ENCODE data around the gene SHISA8.
"Not testable (repeated sequence)": the region's sequence is repeated elsewhere in the genome, so short reads cannot be mapped to it uniquely, and the experiment has no call there.

The SHISA8 gene

DNA sequence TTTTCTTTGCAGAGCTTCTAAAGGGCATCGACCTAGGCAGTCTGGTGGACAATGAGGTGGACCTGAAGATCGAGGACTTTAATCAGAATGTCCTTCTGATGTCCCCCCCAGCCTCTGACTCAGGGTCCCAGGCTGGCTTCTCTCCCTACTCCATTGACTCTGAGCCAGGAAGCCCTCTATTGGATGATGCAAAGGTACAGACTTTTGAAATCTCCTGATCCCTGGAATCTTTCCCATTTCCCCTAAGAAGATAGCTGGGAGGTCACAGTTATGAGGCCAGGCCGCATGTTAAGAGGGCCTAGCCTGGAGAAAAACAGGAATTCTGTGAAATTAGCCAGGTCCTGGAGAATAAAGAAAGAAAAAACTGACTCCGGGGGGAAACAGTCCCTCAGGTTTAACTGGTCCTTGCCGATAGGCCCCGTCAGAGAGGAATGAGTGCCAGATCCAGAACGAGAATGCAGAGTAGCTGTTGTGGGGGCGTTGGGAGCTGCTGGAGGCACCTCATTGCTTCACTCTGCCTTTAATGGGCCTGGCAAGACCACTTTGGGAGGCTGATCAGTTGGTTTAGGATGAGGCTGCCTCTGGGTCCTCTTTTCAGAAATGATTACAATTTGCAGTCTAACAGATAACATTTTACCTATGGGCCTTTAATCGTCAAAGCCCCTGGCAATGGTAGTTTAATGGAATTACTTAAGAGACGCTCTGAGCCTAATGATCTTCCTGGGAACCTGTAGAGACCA lies 39.2 kb downstream of the SHISA8 start:
- Mint-ChIP-seq H3K36me3 (ENCODE audit: low read depth) (peaks cover 95% of the 10 kb centered on the region), H3K27me3 (no peaks in the 10 kb centered on the region), H3K27ac (peak overlapping the region; percentile 92), H3K9me3 (no peaks in the 10 kb centered on the region), H3K4me1 (ENCODE audit: low read depth) (peaks cover 84% of the 10 kb centered on the region), H3K4me3 (peak overlapping the region; percentile 71)
- no peak for DNase-seq

- peak overlapping the region; percentile 71 for H3K4me3 Mint-ChIP-seq
- H3K9me3 Mint-ChIP-seq, result no peaks in the 10 kb centered on the region
- H3K36me3 Mint-ChIP-seq (ENCODE audit: low read depth), result peaks cover 94% of the 10 kb centered on the region
- peak overlapping the region; percentile 94 for H3K27ac Mint-ChIP-seq
- H3K27me3 Mint-ChIP-seq, result no peaks in the 10 kb centered on the region
- peaks cover 82% of the 10 kb centered on the region for H3K4me1 Mint-ChIP-seq (ENCODE audit: low read depth)
- no peak for DNase-seq
Observed at GRCh38 chr22:41874090-41874489, 40.8 kb downstream of the SHISA8 start.

- no peaks in the 10 kb centered on the region for H3K27me3 Mint-ChIP-seq
- no peaks in the 10 kb centered on the region for H3K9me3 Mint-ChIP-seq
- H3K27ac Mint-ChIP-seq, result peak overlapping the region; percentile 94
- peaks cover 94% of the 10 kb centered on the region for H3K36me3 Mint-ChIP-seq (ENCODE audit: low read depth)
- H3K4me1 Mint-ChIP-seq (ENCODE audit: low read depth), result peaks cover 75% of the 10 kb centered on the region
- peak; percentile 57 for DNase-seq
- peak overlapping the region; percentile 71 for H3K4me3 Mint-ChIP-seq
Observed at GRCh38 chr22:41873391-41873790, 41.5 kb downstream of the SHISA8 start.

- Mint-ChIP-seq H3K27me3 (no peaks in the 10 kb centered on the region), H3K4me3 (no peak overlapping the region), H3K36me3 (ENCODE audit: low read depth) (peaks cover 95% of the 10 kb centered on the region), H3K4me1 (ENCODE audit: low read depth) (peaks cover 64% of the 10 kb centered on the region), H3K9me3 (no peaks in the 10 kb centered on the region), H3K27ac (peak overlapping the region; percentile 94)
- DNase-seq, result no peak
Observed at GRCh38 chr22:41870786-41871185, 44.1 kb downstream of the SHISA8 start.

- not testable (repeated sequence) for H3K27ac Mint-ChIP-seq, DNase-seq, H3K27me3 Mint-ChIP-seq, H3K9me3 Mint-ChIP-seq, H3K4me3 Mint-ChIP-seq
- Mint-ChIP-seq H3K4me1 (ENCODE audit: low read depth) (peaks cover 64% of the 10 kb centered on the region), H3K36me3 (ENCODE audit: low read depth) (peaks cover 95% of the 10 kb centered on the region)
Observed at GRCh38 chr22:41870081-41870480, 44.8 kb downstream of the SHISA8 start.

DNA sequence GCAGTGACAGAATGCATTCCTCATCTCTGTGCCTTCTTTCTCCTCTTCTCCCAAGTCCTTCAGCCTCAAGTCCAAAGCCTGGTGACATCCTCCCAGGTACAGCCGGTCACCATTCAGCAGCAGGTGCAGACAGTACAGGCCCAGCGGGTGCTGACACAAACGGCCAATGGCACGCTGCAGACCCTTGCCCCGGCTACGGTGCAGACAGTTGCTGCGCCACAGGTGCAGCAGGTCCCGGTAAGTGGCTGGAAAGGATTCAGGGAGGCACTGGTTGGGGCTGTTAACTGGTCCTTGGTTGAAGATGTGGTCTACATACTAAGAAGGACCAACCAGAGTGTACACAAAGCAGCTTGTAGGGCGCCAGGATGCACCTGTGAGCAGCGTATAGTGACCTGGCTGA lies 46.3 kb downstream of the SHISA8 start:
- H3K27ac Mint-ChIP-seq, result no peak overlapping the region
- no peaks in the 10 kb centered on the region for H3K9me3 Mint-ChIP-seq
- no peak overlapping the region for H3K4me3 Mint-ChIP-seq
- no peaks in the 10 kb centered on the region for H3K27me3 Mint-ChIP-seq
- H3K4me1 Mint-ChIP-seq (ENCODE audit: low read depth), result peaks cover 57% of the 10 kb centered on the region
- no peak for DNase-seq
- peaks cover 83% of the 10 kb centered on the region for H3K36me3 Mint-ChIP-seq (ENCODE audit: low read depth)

DNA sequence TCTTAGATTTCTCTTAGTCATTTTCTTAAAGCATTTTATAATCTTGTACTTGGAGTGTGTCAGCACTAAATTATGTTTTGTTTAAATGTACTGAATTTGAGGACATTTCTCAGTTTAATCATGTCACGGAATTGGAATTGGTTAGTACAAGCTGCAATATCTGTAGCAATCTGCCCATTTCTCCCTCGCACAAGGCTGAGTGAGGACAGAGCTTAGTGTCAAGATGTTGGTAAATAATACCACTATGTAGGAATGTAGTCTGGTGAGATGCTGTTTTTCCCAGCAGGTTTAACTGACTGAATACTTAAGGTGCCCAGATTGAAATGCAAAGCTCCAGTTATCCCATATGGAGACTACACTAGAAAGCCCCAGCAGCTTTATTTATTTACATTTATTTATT lies 51.4 kb downstream of the SHISA8 start:
- H3K4me1 Mint-ChIP-seq (ENCODE audit: low read depth), result peaks cover 74% of the 10 kb centered on the region
- H3K27ac Mint-ChIP-seq, result peak overlapping the region; percentile 99
- DNase-seq, result no peak
- no peaks in the 10 kb centered on the region for H3K9me3 Mint-ChIP-seq
- no peaks in the 10 kb centered on the region for H3K27me3 Mint-ChIP-seq
- H3K36me3 Mint-ChIP-seq (ENCODE audit: low read depth), result peaks cover 49% of the 10 kb centered on the region
- peak overlapping the region; percentile 76 for H3K4me3 Mint-ChIP-seq

GRCh38 chr22:41862530-41863266 lies 52.2 kb downstream of the SHISA8 start:
- Mint-ChIP-seq H3K27me3 (no peaks in the 10 kb centered on the region), H3K4me3 (peak overlapping the region; percentile 76), H3K4me1 (ENCODE audit: low read depth) (peaks cover 81% of the 10 kb centered on the region), H3K27ac (peak overlapping the region; percentile 99), H3K9me3 (no peaks in the 10 kb centered on the region), H3K36me3 (ENCODE audit: low read depth) (peaks cover 47% of the 10 kb centered on the region)
- DNase-seq, result peak; percentile 79

DNA sequence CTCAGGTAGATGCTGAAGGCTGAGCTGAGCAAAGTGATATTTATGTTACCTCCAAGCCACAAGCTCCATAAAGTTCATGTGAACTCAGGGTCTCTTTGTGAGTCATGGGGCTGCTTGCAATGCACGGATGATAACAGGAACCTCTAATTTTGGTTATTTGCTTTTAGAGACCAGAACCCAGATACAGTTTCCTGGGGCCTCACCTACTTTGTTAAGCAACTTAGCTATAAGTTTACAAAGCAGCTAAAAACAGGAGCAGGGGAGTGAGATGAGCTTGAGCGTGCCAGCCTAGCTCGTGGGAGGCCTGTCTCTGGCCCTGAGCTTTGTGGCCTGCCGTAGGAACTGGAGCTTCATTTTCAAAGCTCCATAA lies 52.7 kb downstream of the SHISA8 start:
- DNase-seq, result no peak
- peaks cover 85% of the 10 kb centered on the region for H3K4me1 Mint-ChIP-seq (ENCODE audit: low read depth)
- H3K4me3 Mint-ChIP-seq, result peak overlapping the region; percentile 76
- peaks cover 43% of the 10 kb centered on the region for H3K36me3 Mint-ChIP-seq (ENCODE audit: low read depth)
- no peaks in the 10 kb centered on the region for H3K27me3 Mint-ChIP-seq
- peak overlapping the region; percentile 99 for H3K27ac Mint-ChIP-seq
- H3K9me3 Mint-ChIP-seq, result no peaks in the 10 kb centered on the region

All from activated T-cell treated with anti-CD3 and anti-CD28 coated beads, Interleukin-2, amount 50 U/mL, for 24 hours (primary cell).